SU-DHL-6 (cell line): Measurements from ENCODE around the gene DOCK1.

Experiments
- CTCF ChIP-seq: fragments of 200-600 bp; sonication (generic); IDR thresholded peaks from one replicate; pipeline ENCODE4 v1.5.1; 2017; ENCODE audit warnings: antibody characterized with exemption, mild to moderate bottlenecking, low read length, moderate library complexity; ENCODE audit not compliant: insufficient read depth, poor library complexity, severe bottlenecking
- EZH2phosphoT487 ChIP-seq: fragments of 200-600 bp; sonication (generic), shearing (Covaris generic); conservative IDR thresholded peaks from 2 replicates; pipeline ENCODE4 v1.6.1; 2018; ENCODE audit warnings: mild to moderate bottlenecking, antibody characterized with exemption, low read length, moderate library complexity, mixed read lengths

- TF ChIP-seq CTCF (no peak), EZH2phosphoT487 (no peak)
These were observed 104.1 kb downstream of the DOCK1 start for GRCh38 chr10:127009366-127009765.
